ENCODE data around the gene BCR.

The BCR gene

GRCh38 chr22:23263651-23264555, 83.6 kb downstream of the BCR start:
- no peak for DNase-seq (ENCODE audit: low read depth)

GRCh38 chr22:23264610-23265367, 84.5 kb downstream of the BCR start:
- no peak for DNase-seq (ENCODE audit: low read depth)

GRCh38 chr22:23265368-23265700, 85.0 kb downstream of the BCR start:
- DNase-seq (ENCODE audit: low read depth) = no peak

- no peak for DNase-seq (ENCODE audit: low read depth)
Measured at GRCh38 chr22:23266780-23267179, 86.5 kb downstream of the BCR start.

GRCh38 chr22:23267226-23268043, 87.1 kb downstream of the BCR start:
- DNase-seq (ENCODE audit: low read depth) = no peak

GRCh38 chr22:23268139-23268712, 87.9 kb downstream of the BCR start:
- DNase-seq (ENCODE audit: low read depth) = no peak

GRCh38 chr22:23268877-23269276, 88.6 kb downstream of the BCR start:
- no peak for DNase-seq (ENCODE audit: low read depth)

- DNase-seq (ENCODE audit: low read depth) = no peak
Measured at GRCh38 chr22:23269441-23270211, 89.3 kb downstream of the BCR start.

GRCh38 chr22:23270212-23270733, 90.0 kb downstream of the BCR start:
- no peak for DNase-seq (ENCODE audit: low read depth)

GRCh38 chr22:23270798-23271596, 90.7 kb downstream of the BCR start:
- no peak for DNase-seq (ENCODE audit: low read depth)

- no peak for DNase-seq (ENCODE audit: low read depth)
Measured at GRCh38 chr22:23271597-23271908, 91.2 kb downstream of the BCR start.

- no peak for DNase-seq (ENCODE audit: low read depth)
Measured at GRCh38 chr22:23272371-23272770, 92.1 kb downstream of the BCR start.

- no peak for DNase-seq (ENCODE audit: low read depth)
Measured at GRCh38 chr22:23272834-23273233, 92.5 kb downstream of the BCR start.

- no peak for DNase-seq (ENCODE audit: low read depth)
Measured at GRCh38 chr22:23273445-23274145, 93.3 kb downstream of the BCR start.

GRCh38 chr22:23274146-23274526, 93.8 kb downstream of the BCR start:
- DNase-seq (ENCODE audit: low read depth) = no peak

GRCh38 chr22:23274891-23275694, 94.8 kb downstream of the BCR start:
- DNase-seq (ENCODE audit: low read depth) = no peak

GRCh38 chr22:23275751-23276150, 95.4 kb downstream of the BCR start:
- DNase-seq (ENCODE audit: low read depth) = no peak

- no peak for DNase-seq (ENCODE audit: low read depth)
Measured at GRCh38 chr22:23276656-23277582, 96.6 kb downstream of the BCR start.
